H9 (cell line): ENCODE data around the gene SF3A2. TPM values are rescaled to one million over a fixed set of nuclear protein-coding genes. Genes with fewer than 3 reads are reported as not detected.

Experiments used
- DNase-seq: peaks from one replicate; pipeline ENCODE4 v3.0.0-alpha.2; 2017
- H2AFZ ChIP-seq: one replicate; pipeline ENCODE4 v1.6.1; 2013; ENCODE audit warnings: mild to moderate bottlenecking, low read length, control low read depth, moderate library complexity
- H2AK5ac ChIP-seq: 2 replicates; pipeline ENCODE4 v1.6.1; 2013; ENCODE audit warnings: low read length, control low read depth, mixed read lengths; ENCODE audit not compliant: insufficient read length
- H2BK120ac ChIP-seq: one replicate; pipeline ENCODE4 v1.6.1; 2013; ENCODE audit warnings: low read depth, mild to moderate bottlenecking, low read length, control low read depth, inconsistent platforms; ENCODE audit not compliant: poor library complexity, severe bottlenecking
- H2BK12ac ChIP-seq: 2 replicates; pipeline ENCODE4 v1.6.1; 2013; ENCODE audit warnings: low read length, control low read depth, mixed read lengths, low read depth; ENCODE audit not compliant: insufficient read length
- H2BK15ac ChIP-seq: 2 replicates; pipeline ENCODE4 v1.6.1; 2013; ENCODE audit warnings: low read depth, low read length, control low read depth
- H2BK20ac ChIP-seq: one replicate; pipeline ENCODE4 v1.6.1; 2013; ENCODE audit warnings: low read depth, mild to moderate bottlenecking, low read length, control low read depth, inconsistent platforms; ENCODE audit not compliant: poor library complexity, severe bottlenecking
- H2BK5ac ChIP-seq: 2 replicates; pipeline ENCODE4 v1.6.1; 2013; ENCODE audit warnings: low read length, control low read depth, mixed read lengths; ENCODE audit not compliant: insufficient read length
- H3K14ac ChIP-seq: 2 replicates; pipeline ENCODE4 v1.6.1; 2013; ENCODE audit warnings: low read length, control low read depth; ENCODE audit not compliant: insufficient read depth
- H3K18ac ChIP-seq: 2 replicates; pipeline ENCODE4 v1.6.1; 2013; ENCODE audit warnings: low read depth, mild to moderate bottlenecking, mixed read lengths, low read length, control low read depth; ENCODE audit not compliant: insufficient read length
- H3K23ac ChIP-seq: 2 replicates; pipeline ENCODE4 v1.6.1; 2013; ENCODE audit warnings: low read length, control low read depth, mixed read lengths, low read depth; ENCODE audit not compliant: insufficient read length
- H3K23me2 ChIP-seq: 2 replicates; pipeline ENCODE4 v1.6.1; 2013; ENCODE audit warnings: low read depth, mild to moderate bottlenecking, mixed read lengths, low read length, control low read depth; ENCODE audit not compliant: insufficient read length, poor library complexity, severe bottlenecking
- H3K27ac ChIP-seq: 2 replicates; pipeline ENCODE4 v1.5.1; 2013; ENCODE audit warnings: low read length, control low read depth, mixed read lengths, low read depth; ENCODE audit not compliant: insufficient read length
- H3K27me3 ChIP-seq: 2 replicates; pipeline ENCODE4 v1.6.1; 2013; ENCODE audit warnings: low read length, control low read depth, inconsistent platforms; ENCODE audit not compliant: insufficient read depth
- H3K4ac ChIP-seq: 2 replicates; pipeline ENCODE4 v1.6.1; 2013; ENCODE audit warnings: low read depth, mild to moderate bottlenecking, control low read depth, inconsistent platforms, low read length, moderate library complexity
- H3K4me1 ChIP-seq: 2 replicates; pipeline ENCODE4 v1.6.1; 2013; ENCODE audit warnings: low read length, control low read depth, inconsistent platforms; ENCODE audit not compliant: insufficient read depth
- H3K4me2 ChIP-seq: 2 replicates; pipeline ENCODE4 v1.6.1; 2013; ENCODE audit warnings: low read length, control low read depth, mixed read lengths; ENCODE audit not compliant: insufficient read length, insufficient read depth
- H3K56ac ChIP-seq: 2 replicates; pipeline ENCODE4 v1.6.1; 2013; ENCODE audit warnings: low read depth, mild to moderate bottlenecking, mixed read lengths, low read length, control low read depth; ENCODE audit not compliant: insufficient read length
- H3K79me1 ChIP-seq: 2 replicates; pipeline ENCODE4 v1.6.1; 2013; ENCODE audit warnings: low read depth, mild to moderate bottlenecking, moderate library complexity, low read length, control low read depth, inconsistent platforms; ENCODE audit not compliant: insufficient read depth, poor library complexity, severe bottlenecking
- H3K79me2 ChIP-seq: 2 replicates; pipeline ENCODE4 v1.6.1; 2013; ENCODE audit warnings: low read length, control low read depth, inconsistent platforms; ENCODE audit not compliant: insufficient read depth
- H3K9ac ChIP-seq: 2 replicates; pipeline ENCODE4 v1.6.1; 2013; ENCODE audit warnings: low read length, control low read depth, mixed read lengths; ENCODE audit not compliant: insufficient read length; ENCODE audit errors: extremely low read depth
- H3K9me3 ChIP-seq: one replicate; pipeline ENCODE4 v1.6.1; 2013; ENCODE audit warnings: low read depth, low read length, inconsistent platforms; ENCODE audit not compliant: control insufficient read depth
- H3T11ph ChIP-seq: one replicate; pipeline ENCODE4 v1.6.1; 2013; ENCODE audit warnings: mild to moderate bottlenecking, low read length, control low read depth, inconsistent platforms
- H4K20me1 ChIP-seq: one replicate; pipeline ENCODE4 v1.6.1; 2013; ENCODE audit not compliant: control insufficient read depth, insufficient read length, insufficient read depth
- H4K5ac ChIP-seq: 2 replicates; pipeline ENCODE4 v1.6.1; 2013; ENCODE audit warnings: low read depth, mild to moderate bottlenecking, mixed read lengths, low read length, control low read depth; ENCODE audit not compliant: insufficient read length
- H4K8ac ChIP-seq: replicated peaks from 2 replicates; pipeline ENCODE4 v1.6.1; 2013; ENCODE audit warnings: low read length, control low read depth, mixed read lengths, low read depth; ENCODE audit not compliant: insufficient read length
- H4K91ac ChIP-seq: 2 replicates; pipeline ENCODE4 v1.6.1; 2013; ENCODE audit warnings: low read depth, mild to moderate bottlenecking, moderate library complexity, mixed read lengths, low read length, control low read depth; ENCODE audit not compliant: insufficient read length
- H3K27ac Mint-ChIP-seq, 3 experiments: 2 replicates in 2 of 3; 3 replicates in 1 of 3; pipeline ENCODE4 v1.8.0; 2020 to 2021; ENCODE audit warnings: mixed read lengths in 3 of 3, mild to moderate bottlenecking in 1 of 3, moderate library complexity in 1 of 3
- H3K27me3 Mint-ChIP-seq: 2 replicates; pipeline ENCODE4 v1.8.0; 2021; ENCODE audit warnings: low read depth, mild to moderate bottlenecking, moderate library complexity, mixed read lengths
- H3K36me3 Mint-ChIP-seq, 3 experiments: 2 replicates in 2 of 3; 3 replicates in 1 of 3; pipeline ENCODE4 v1.8.0; 2020 to 2021; ENCODE audit warnings: low read depth in 3 of 3, mixed read lengths in 3 of 3; ENCODE audit not compliant: insufficient read depth in 1 of 3
- H3K4me1 Mint-ChIP-seq, 2 experiments: 2 replicates each; pipeline ENCODE4 v1.8.0; 2020; ENCODE audit warnings: mixed read lengths in 2 of 2
- H3K4me3 Mint-ChIP-seq, 2 experiments: 2 replicates in 1 of 2; 3 replicates in 1 of 2; pipeline ENCODE4 v1.8.0; 2020 to 2021; ENCODE audit warnings: mild to moderate bottlenecking in 2 of 2, mixed read lengths in 2 of 2, moderate library complexity in 1 of 2
- H3K9me3 Mint-ChIP-seq, 2 experiments: 2 replicates in 1 of 2; 3 replicates in 1 of 2; pipeline ENCODE4 v1.8.0; 2020; ENCODE audit warnings: mild to moderate bottlenecking in 2 of 2, mixed read lengths in 2 of 2, moderate library complexity in 1 of 2
- CTCF ChIP-seq: fragments of 200-600 bp; sonication (generic); conservative IDR thresholded peaks from 3 replicates; pipeline ENCODE4 v1.8.0; 2021; ENCODE audit warnings: antibody characterized with exemption, mild to moderate bottlenecking
- WGBS: extraction: QIAGEN DNeasy Blood & Tissue Kit; methylation state at CpG from one replicate; pipeline ENCODE4 v1.1.7; 2013; ENCODE audit warnings: missing lambda C conversion rate, low lambda C conversion rate, mixed read lengths; ENCODE audit not compliant: insufficient read length; ENCODE audit errors: extremely low coverage; 5-methylcytosine and 5-hydroxymethylcytosine counted together
- total RNA-seq: library from RNA; stranded (reverse); gene quantifications from 2 replicates; pipeline ENCODE4 v1.2.1, GENCODE V29; 2021

Gene SF3A2
- total RNA-seq, 1 experiment from 2014 or later = 166 TPM

DNA sequence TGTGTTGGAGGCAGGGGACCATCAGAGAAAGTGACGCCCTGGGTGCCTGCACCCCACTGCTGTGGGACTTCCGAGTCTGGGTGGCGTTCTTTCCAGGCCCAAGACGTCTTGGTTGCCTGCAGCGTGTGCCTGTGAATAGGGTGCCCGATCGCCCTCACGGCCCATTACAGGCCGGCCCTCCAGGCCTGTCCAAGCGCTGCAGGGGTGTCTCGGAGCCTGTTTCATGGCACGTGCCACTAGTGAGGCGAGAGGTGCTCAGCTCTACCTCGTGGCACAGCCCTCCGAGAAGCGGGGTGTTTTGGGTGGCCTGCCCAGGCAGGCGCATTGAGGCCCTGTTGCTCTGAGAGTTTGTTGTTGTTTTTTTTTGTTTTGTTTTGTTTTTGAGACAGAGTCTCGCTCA lies 42.8 kb upstream of the SF3A2 start:
- no peak for TF ChIP-seq CTCF
- Mint-ChIP-seq H3K4me1 (peaks cover under 1 to 2% of the 10 kb centered on the region in 2 experiments; a peak in 2 of 4 replicates), H3K27ac (peak overlapping the region; percentile 14 to 52 (median 35); a peak in 3 of 7 replicates), H3K27me3 (no peaks in the 10 kb centered on the region; the same call in 1 of the 2 replicates), H3K9me3 (no peaks in the 10 kb centered on the region), H3K4me3 (no peak overlapping the region), H3K36me3 (peaks cover 18 to 53% (median 43%) of the 10 kb centered on the region in 3 experiments; a peak in 6 of 7 replicates)
- no peak overlapping the region for H2BK12ac ChIP-seq
- H4K8ac ChIP-seq = no peak overlapping the region
- H3K56ac ChIP-seq = no peak overlapping the region
- no peak overlapping the region for H3T11ph ChIP-seq
- H4K5ac ChIP-seq = no peak overlapping the region
- H3K79me1 ChIP-seq = no peaks in the 10 kb centered on the region
- no peak overlapping the region for H3K27ac ChIP-seq
- H2BK5ac ChIP-seq = no peak overlapping the region
- no peak overlapping the region for H2AK5ac ChIP-seq
- peaks cover 2% of the 10 kb centered on the region; the same call in 1 of the 2 replicates for H3K79me2 ChIP-seq
- WGBS = no CpG with 5 or more reads among the region's 18 CpGs
- no peak overlapping the region for H3K14ac ChIP-seq
- no peaks in the 10 kb centered on the region for H3K9me3 ChIP-seq
- no peaks in the 10 kb centered on the region for H3K23me2 ChIP-seq
- H3K4ac ChIP-seq = no peak overlapping the region
- H4K20me1 ChIP-seq = peaks cover 3% of the 10 kb centered on the region
- no peak overlapping the region for H4K91ac ChIP-seq
- no peak overlapping the region for H3K18ac ChIP-seq
- no peak overlapping the region for H2BK15ac ChIP-seq
- H2BK120ac ChIP-seq = no peak overlapping the region
- no peak overlapping the region for H3K23ac ChIP-seq
- H3K4me2 ChIP-seq = no peak overlapping the region
- H2BK20ac ChIP-seq = no peak overlapping the region
- H2AFZ ChIP-seq = no peak overlapping the region
- no peaks in the 10 kb centered on the region for H3K4me1 ChIP-seq
- H3K9ac ChIP-seq = no peak overlapping the region
- no peak for DNase-seq
- no peaks in the 10 kb centered on the region for H3K27me3 ChIP-seq
